Esophagus (tissue), 2 donors: ENCODE results near the gene PCDHB5. TPM values are rescaled to one million over a fixed set of nuclear protein-coding genes. Genes with fewer than 3 reads are reported as not detected.
"Not testable (repeated sequence)": the region's sequence is repeated elsewhere in the genome, so short reads cannot be mapped to it uniquely, and the experiment has no call there.

Experiments
- H3K27ac ChIP-seq, 2 donors: one replicate each; pipeline ENCODE4 v1.5.1; 2013; ENCODE audit warnings: low read depth in 2 of 2, mild to moderate bottlenecking in 2 of 2, inconsistent platforms in 1 of 2, low read length in 1 of 2, moderate library complexity in 1 of 2
- H3K27me3 ChIP-seq, 2 donors: one replicate each; pipeline ENCODE4 v1.6.1; 2013; ENCODE audit warnings: low read length in 2 of 2, control low read depth in 1 of 2, mild to moderate bottlenecking in 1 of 2; ENCODE audit not compliant: insufficient read depth in 2 of 2, control insufficient read depth in 1 of 2
- H3K36me3 ChIP-seq, 2 donors: one replicate each; pipeline ENCODE4 v1.6.1; 2013; ENCODE audit warnings: low read length in 1 of 2; ENCODE audit not compliant: control insufficient read depth in 2 of 2, insufficient read depth in 2 of 2
- H3K4me1 ChIP-seq, 2 donors: one replicate each; pipeline ENCODE4 v1.6.1; 2013; ENCODE audit warnings: low read length in 1 of 2; ENCODE audit not compliant: control insufficient read depth in 2 of 2, insufficient read depth in 2 of 2
- H3K4me3 ChIP-seq, 2 donors: one replicate each; pipeline ENCODE4 v1.5.1; 2013; ENCODE audit warnings: low read length in 2 of 2, mild to moderate bottlenecking in 2 of 2, low read depth in 1 of 2, moderate library complexity in 1 of 2
- H3K9me3 ChIP-seq, 2 donors: one replicate each; pipeline ENCODE4 v1.6.1; 2013; ENCODE audit warnings: mild to moderate bottlenecking in 2 of 2, low read depth in 1 of 2, low read length in 1 of 2, moderate library complexity in 1 of 2; ENCODE audit not compliant: control insufficient read depth in 2 of 2, insufficient read depth in 1 of 2
- WGBS, 2 donors: extraction: QIAGEN DNeasy Blood & Tissue Kit; methylation state at CpG; one replicate each; pipeline ENCODE4 v1.1.7; 2013; 5-methylcytosine and 5-hydroxymethylcytosine counted together
- polyA plus RNA-seq, 2 donors: library from polyadenylated mRNA; stranded (reverse); fragments of 200-250 nt; gene quantifications; one replicate each; pipeline ENCODE4 v1.2.3, GENCODE V29; 2013
- donor health status: healthy with polysubstance abuse.
- donor health status: Bipolar disorder and iron deficiency.

The PCDHB5 gene
- polyA plus RNA-seq, 2 donors: 0.14 to 0.26 TPM

GRCh38 chr5:141150224-141150992, 15.4 kb downstream of the PCDHB5 start:
- H3K9me3 ChIP-seq: peaks cover 7 to 17% of the 10 kb centered on the region in 2 donors
- H3K4me1 ChIP-seq: peaks cover 0 to 2% of the 10 kb centered on the region in 2 donors
- H3K27me3 ChIP-seq: no peaks in the 10 kb centered on the region
- 40 to 43% methylated on average over 33 of the region's 33 CpGs for WGBS, 2 donors
- no peak overlapping the region for H3K4me3 ChIP-seq
- H3K27ac ChIP-seq: no peak overlapping the region
- H3K36me3 ChIP-seq: no peaks in the 10 kb centered on the region

GRCh38 chr5:141150993-141151325, 16.0 kb downstream of the PCDHB5 start:
- peaks cover 0 to 2% of the 10 kb centered on the region in 2 donors for H3K4me1 ChIP-seq
- no peaks in the 10 kb centered on the region for H3K36me3 ChIP-seq
- no peaks in the 10 kb centered on the region for H3K27me3 ChIP-seq
- no peak overlapping the region for H3K27ac ChIP-seq
- no peak overlapping the region for H3K4me3 ChIP-seq
- H3K9me3 ChIP-seq: peaks cover 7 to 19% of the 10 kb centered on the region in 2 donors
- 31 to 41% methylated on average over 13 of the region's 13 CpGs for WGBS, 2 donors

- not testable (repeated sequence) for H3K4me1 ChIP-seq, H3K36me3 ChIP-seq, H3K27ac ChIP-seq, H3K27me3 ChIP-seq, H3K4me3 ChIP-seq
- peaks cover 10 to 20% of the 10 kb centered on the region in 2 donors for H3K9me3 ChIP-seq
- WGBS, 2 donors: 37 to 41% methylated on average over 34 to 40 of the region's 41 CpGs
Measured at GRCh38 chr5:141151632-141152031, 16.6 kb downstream of the PCDHB5 start.

- not testable (repeated sequence) for H3K27me3 ChIP-seq, H3K4me3 ChIP-seq, H3K27ac ChIP-seq, H3K4me1 ChIP-seq, H3K36me3 ChIP-seq
- 18 to 37% methylated on average over 17 to 36 of the region's 36 CpGs for WGBS, 2 donors
- H3K9me3 ChIP-seq: peaks cover 12 to 20% of the 10 kb centered on the region in 2 donors
Measured at GRCh38 chr5:141152096-141152495, 17.1 kb downstream of the PCDHB5 start.

- H3K36me3 ChIP-seq: no peaks in the 10 kb centered on the region
- 30 to 38% methylated on average over 21 of the region's 21 CpGs for WGBS, 2 donors
- peaks cover 13 to 24% of the 10 kb centered on the region in 2 donors for H3K9me3 ChIP-seq
- H3K27me3 ChIP-seq: no peaks in the 10 kb centered on the region
- no peak overlapping the region for H3K27ac ChIP-seq
- peaks cover 0 to under 1% of the 10 kb centered on the region in 2 donors for H3K4me1 ChIP-seq
- no peak overlapping the region for H3K4me3 ChIP-seq
Measured at GRCh38 chr5:141155540-141156374, 20.8 kb downstream of the PCDHB5 start.

GRCh38 chr5:141157356-141157755, 22.4 kb downstream of the PCDHB5 start:
- WGBS, 2 donors: 39 to 47% methylated on average over 31 to 38 of the region's 38 CpGs
- not testable (repeated sequence) for H3K36me3 ChIP-seq, H3K4me1 ChIP-seq, H3K27me3 ChIP-seq, H3K4me3 ChIP-seq, H3K27ac ChIP-seq
- peaks cover 9 to 12% of the 10 kb centered on the region in 2 donors for H3K9me3 ChIP-seq

- H3K4me1 ChIP-seq, H3K4me3 ChIP-seq, H3K36me3 ChIP-seq, H3K27me3 ChIP-seq, H3K27ac ChIP-seq: not testable (repeated sequence)
- 40 to 46% methylated on average over 14 to 22 of the region's 28 CpGs for WGBS, 2 donors
- H3K9me3 ChIP-seq: peaks cover 9 to 12% of the 10 kb centered on the region in 2 donors
Measured at GRCh38 chr5:141157901-141158300, 22.9 kb downstream of the PCDHB5 start.

- WGBS, 2 donors: 28 to 35% methylated on average over 20 of the region's 20 CpGs
- H3K4me3 ChIP-seq: no peak within 1 kb of the TSS
- no peaks in the 10 kb centered on the region for H3K36me3 ChIP-seq
- H3K27me3 ChIP-seq: no peaks in the 10 kb centered on the region
- no peak within 1 kb of the TSS for H3K27ac ChIP-seq
- H3K4me1 ChIP-seq: no peaks in the 10 kb centered on the region
- H3K9me3 ChIP-seq: peaks cover 11 to 17% of the 10 kb centered on the region in 2 donors
Measured at GRCh38 chr5:141172381-141173204, 37.6 kb downstream of the PCDHB5 start, which contains the start of gene PCDHB7. Gene PCDHB7 (plus strand): TSS chr5:141172644. CDS start chr5:141172836, 192 bp downstream.
